ENCODE results near the gene NAA60. TPM values are rescaled to one million over a fixed set of nuclear protein-coding genes. Genes with fewer than 3 reads are reported as not detected.

The NAA60 gene
- total RNA-seq, 1 donor from 2014 or later = 10.1 TPM

DNA sequence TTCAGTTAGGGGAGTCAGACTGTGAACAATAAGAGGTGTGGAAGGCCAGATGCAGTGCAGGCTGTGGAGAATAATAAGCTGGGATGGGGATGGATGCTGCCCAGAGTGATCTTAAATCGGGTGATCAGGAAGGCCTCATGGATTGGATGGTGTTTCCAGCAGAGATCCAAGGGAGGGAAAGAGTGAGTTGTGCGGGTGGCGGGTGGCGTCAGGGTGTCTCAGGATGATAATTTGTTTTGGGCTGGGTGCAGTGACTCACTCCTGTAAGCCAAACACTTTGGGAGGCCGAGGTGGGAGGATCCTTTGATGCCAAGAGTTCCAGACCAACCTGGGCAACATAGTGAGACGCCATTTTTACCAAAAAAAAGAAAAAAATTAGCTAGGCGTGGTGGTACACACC is 65.3 kb downstream of the NAA60 start:
- DNase-seq (ENCODE audit: low read depth in 2 of 2) = no peak

DNA sequence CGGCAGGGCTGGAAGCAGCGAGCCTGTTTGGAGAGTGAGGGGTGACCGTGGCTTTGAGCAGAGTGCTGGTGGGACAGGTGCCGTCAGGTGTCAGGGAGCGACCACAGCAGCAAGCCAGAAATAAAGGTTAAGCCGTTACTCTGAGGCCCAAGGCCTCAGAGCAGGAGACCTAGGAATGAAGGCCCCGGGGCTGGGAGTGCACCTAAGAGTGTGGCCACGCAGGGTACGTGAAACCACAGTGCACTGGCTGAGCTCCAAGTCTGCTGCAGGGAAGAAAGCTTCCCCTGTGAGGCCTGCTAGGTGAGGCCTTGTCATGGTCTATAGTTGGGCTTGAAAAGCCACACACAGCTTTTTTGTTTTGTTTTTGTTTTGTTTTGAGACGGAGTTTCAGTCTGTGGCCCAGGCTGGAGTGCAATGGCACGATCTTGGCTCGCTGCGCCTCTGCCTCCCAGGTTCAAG is 66.0 kb downstream of the NAA60 start:
- DNase-seq (ENCODE audit: low read depth in 2 of 2) = no peak

- no peak for DNase-seq (ENCODE audit: low read depth in 2 of 2)
Observed at GRCh38 chr16:3510416-3510815, 66.9 kb downstream of the NAA60 start.

DNA sequence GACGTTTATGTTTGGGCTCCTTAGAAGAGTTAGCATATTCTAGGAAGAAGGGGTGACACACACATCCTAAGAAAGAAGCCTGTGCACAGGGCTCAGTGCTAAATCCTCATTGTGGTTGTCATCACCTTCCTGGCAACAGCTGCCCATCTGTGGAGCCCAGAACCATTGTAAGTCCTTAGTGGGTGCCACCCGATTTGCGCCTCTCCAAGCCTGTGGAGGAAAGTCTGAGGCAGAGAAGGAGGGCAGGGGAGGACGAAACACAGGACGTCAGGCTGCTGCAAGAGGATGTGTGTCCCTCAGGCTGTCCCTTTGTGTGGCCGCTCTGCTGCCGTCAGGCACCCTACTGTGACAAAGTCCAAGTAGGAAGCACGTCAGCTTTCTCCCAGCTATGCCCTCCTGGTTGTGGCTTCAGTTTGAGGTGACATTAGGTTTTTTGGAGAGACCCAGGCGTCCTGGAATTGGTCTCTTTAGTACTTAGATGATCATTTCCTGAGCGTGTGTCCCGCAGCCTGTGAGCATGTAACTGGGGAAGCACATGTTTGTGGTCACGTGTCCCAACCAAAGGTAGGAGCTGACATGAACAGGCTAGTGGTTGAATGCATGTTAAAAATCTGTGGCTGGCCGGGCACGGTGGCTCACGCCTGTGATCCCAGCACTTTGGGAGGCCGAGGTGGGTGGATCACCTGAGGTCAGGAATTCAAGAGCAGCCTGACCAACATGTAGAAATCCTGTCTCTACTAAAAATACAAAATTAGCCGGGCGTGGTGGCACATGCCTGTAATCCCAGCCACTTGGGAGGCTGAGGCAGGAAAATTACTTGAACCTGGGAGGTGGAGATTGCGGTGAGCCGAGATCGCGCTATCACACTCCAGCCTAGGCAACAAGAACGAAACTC is 68.1 kb downstream of the NAA60 start:
- no peak for DNase-seq (ENCODE audit: low read depth in 2 of 2)

DNA sequence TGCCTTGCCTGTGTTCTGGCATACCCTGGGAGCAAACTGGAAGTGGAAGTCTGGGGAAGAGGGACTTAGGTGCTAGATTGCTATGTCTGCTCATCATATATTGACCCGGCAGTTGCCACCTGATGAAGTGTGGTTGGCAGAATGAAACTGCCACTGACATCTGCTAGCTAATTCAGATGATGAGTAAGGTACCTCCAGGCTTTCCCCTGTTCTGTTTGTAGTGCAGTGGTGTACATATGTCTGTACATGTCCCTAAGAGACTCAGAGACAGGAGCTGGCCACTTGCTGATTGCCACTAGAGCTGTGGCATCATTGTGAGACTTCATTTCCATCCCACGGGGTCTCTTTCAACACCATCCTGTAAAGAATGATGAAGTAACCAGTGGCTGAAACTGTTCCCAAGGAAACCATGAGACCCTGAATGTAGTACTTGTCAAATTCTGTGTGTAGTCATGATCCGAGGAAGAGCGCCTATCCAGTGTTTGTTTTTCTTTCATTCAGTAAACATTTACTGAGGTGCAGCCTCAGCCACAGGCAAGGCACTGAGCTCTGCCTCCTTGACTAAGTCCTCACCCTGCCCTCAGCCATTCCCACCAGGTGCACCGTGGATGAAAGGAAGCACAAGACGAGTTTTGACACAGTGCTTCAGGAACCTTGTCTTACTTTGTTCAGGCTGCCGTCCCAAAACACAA is 70.6 kb downstream of the NAA60 start:
- no peak for DNase-seq (ENCODE audit: low read depth in 2 of 2)

DNA sequence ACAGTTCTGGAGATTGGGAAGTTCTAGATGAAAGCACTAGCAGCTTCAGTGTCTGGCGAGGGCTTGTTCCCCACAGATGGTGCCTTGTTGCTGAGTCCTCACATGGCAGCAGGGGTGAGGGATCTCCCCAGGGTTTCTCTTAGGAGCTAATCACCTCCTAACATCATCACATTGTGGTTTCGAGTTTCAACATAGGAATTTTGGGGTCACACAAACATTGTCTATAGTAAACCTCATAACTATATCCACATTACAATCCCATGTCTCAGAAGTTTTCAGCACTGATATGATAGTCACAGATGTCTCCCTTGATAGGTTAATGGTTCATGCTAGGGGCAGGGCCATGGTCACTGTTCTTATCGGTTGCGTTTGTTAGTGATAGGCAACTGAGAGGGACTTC is 71.1 kb downstream of the NAA60 start:
- DNase-seq (ENCODE audit: low read depth in 2 of 2) = no peak

DNA sequence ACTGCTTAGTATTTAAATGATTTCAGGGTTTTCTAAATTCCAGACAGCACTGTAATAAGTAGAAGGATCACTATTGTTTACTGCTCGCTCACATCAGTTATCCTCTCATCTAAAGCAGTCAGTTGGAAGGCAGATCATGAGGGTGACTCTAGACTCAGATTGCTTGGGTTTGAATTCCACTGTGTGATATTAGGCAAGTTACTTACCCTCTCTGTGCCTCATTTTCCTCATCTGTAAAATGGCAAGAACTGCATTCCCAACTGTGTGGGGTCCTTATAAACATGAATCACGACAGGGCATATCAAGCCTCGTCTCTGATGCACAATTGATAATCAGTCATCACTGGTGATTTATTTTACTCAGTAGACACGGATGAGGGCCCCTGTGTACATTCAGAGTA is 72.4 kb downstream of the NAA60 start:
- no peak for DNase-seq (ENCODE audit: low read depth in 2 of 2)

DNA sequence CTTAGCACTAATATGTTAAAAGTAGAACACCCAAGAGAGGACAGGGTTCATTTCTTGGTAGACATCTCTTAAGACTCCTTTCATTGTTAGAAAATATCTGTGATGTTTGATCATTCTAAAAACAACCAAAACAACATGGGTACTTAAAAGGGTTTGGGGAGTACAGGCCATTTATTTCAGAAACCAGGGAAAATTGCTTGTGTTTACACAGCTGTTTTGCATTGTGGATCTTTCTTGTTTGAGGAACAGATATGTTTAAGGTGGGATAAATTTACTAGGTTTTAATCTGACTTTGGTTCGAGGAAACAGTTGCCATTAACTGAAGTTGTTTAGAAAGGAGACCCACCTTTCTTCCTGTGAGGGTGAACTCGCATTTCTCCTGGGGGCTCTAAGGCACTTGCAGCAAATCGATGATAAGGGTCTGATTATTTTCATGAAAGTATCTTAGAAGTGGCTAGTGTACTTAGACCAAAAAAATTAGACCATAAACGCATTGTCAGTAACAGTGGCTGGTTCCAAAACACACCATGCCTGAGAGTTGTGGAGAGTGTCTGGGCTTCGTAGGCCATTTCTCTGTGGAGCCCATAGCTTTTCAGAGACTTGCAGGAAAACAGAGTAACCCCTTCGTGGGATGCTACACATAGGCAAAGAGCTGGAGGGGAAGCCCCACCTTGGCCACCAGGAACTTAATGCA is 75.0 kb downstream of the NAA60 start:
- DNase-seq (ENCODE audit: low read depth in 2 of 2) = no peak

GRCh38 chr16:3518986-3519348 is 75.5 kb downstream of the NAA60 start:
- no peak for DNase-seq (ENCODE audit: low read depth in 2 of 2)

DNA sequence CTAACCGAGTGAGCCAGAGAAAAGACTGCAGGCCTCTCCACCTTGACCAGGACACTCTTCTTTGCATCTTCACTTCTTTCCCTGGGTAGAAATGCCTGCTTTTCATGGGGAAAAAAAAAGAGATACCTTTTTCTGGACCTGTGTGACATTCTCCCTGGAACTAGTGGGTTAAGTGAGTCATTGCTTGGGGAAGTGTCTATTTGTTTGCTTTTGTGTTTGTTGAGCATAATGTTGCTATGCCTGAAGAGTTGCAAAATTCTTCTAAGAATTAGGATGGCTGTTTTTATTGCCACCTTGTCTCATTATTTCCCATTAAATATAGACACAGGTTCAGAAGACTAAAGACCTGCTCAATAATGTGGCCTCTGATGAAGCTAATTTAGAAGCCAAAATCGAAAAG is 76.1 kb downstream of the NAA60 start:
- DNase-seq (ENCODE audit: low read depth in 2 of 2) = no peak

DNA sequence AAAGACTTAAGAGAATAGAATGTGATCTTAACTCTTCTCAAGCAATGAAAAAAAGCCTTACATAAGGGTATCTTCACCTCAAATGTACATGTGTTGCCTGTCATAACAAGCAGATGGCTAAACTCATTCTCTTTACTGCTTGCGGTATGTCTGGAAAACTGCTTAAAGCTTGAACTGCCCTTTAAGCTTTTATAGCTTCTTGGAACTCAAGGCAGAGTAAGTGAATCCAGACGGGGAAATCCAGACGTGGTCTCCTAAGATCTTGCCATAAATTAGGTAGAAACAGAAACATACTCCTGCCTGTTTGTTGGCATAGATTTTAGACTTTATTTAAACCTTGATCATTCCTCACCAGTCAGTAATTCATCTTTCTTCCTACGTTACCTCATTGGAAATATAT is 76.9 kb downstream of the NAA60 start:
- DNase-seq (ENCODE audit: low read depth in 2 of 2) = no peak

DNA sequence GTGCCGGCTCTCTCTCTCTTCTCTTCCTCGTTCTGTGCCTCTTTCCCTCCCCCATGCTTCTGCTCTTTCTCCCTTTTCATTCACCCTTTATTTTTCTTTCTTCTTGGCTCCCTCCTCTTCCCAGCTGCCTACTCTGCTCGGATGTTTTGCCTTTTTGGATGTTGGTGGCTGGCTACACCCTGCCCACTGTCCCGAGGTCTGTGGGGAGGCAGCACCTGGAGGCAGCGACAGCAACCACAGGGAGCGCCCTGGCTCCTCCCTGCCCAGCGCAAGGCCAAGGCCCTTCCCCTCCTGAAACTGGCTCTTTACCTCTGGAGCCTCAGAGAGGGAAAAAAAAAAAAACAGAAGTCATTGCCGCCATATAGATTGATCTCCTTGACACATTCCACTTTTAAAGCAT is 77.4 kb downstream of the NAA60 start:
- DNase-seq (ENCODE audit: low read depth in 2 of 2) = no peak

DNA sequence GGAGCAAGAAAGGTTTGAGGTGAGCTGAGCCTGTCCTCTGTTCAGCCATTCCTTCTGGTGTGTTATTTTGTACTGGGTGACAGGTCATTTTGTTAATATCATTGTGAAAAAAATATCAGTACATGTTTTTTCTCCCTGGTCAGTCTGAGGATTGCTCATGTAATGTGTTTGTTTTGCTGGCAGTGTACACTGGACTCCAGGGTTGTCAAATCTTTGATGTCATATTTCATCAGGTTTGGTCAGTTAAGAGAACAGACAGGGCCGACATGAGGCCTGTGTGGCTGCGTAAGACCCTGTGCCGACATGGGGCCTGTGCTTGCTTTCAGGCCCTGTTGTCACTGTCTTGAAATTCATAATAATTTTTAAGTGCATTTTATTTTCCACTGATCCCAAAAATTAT is 79.8 kb downstream of the NAA60 start:
- DNase-seq (ENCODE audit: low read depth in 2 of 2) = no peak

DNA sequence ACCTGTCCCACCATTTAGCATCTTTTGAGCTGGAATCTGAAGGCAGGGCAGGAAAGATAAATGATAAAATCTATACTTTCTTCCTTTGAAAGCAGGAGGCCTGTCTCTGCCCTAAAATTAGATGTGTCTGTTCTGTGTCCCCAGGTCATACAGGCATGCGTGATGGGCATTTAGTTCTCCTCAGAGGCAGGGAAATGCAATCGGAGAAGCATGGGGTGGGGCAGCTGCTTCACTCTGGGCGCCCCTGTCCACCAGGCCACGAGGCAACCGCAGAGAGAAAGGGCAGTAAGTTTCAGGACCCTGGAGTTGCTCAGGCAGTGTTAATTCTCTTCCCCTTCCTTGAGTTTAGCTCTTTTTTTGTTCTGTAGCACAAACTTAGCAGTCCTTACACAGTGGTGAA is 82.5 kb downstream of the NAA60 start:
- no peak for DNase-seq (ENCODE audit: low read depth in 2 of 2)

DNA sequence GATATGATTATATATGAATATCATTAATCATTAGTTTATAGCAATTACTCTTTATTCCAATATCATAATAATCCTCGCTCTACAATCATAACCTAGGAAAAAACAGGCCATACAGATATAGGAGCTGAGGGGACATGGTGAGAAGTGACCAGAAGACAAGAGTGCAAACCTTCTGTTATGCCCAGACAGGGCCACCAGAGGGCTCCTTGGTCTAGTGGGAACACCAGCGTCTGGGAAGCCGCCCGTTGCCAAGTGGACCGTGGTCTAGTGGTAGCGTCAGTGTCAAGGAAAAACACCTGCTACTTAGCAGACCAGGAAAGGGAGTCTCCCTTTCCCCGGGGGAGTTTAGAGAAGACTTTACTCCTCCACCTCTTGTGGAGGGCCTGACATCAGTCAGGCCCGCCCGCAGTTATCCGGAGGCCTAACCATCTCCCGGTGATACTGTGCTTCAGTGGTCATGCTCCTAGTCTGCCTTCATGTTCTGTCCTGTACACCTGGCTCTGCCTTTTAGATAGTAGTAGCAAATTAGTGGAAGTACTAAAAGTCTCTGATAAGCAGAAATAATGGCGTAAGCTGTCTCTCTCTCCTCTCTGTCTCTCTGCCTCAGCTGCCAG is 83.8 kb downstream of the NAA60 start:
- DNase-seq (ENCODE audit: low read depth in 2 of 2) = peak; percentile 73 to 75

- no peak for DNase-seq (ENCODE audit: low read depth in 2 of 2)
Observed at GRCh38 chr16:3528406-3528805, 84.9 kb downstream of the NAA60 start.

- DNase-seq (ENCODE audit: low read depth in 2 of 2) = no peak
Observed at GRCh38 chr16:3529175-3529574, 85.7 kb downstream of the NAA60 start.

- DNase-seq (ENCODE audit: low read depth in 2 of 2) = no peak
Observed at GRCh38 chr16:3530371-3530914, 87.0 kb downstream of the NAA60 start.

DNA sequence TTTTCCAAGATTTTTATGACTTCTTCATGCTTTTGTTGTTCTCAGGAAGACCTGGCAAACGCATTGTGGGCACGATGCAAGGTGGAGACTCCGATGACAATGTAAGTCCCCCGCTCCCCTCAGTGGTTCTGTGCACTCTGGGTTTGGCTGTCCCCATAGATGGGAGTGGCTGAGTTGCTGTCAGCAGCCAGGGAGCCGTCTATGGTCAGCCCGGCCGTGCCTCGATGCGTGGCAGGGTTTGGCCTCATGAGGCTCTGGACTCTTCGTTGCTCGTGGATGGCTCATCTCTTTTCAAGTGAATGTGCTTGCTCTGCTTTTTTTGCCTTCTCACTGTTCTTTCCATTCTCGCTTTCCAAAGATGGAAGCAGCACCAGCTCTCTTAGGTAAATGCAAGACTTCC is 89.3 kb downstream of the NAA60 start:
- DNase-seq (ENCODE audit: low read depth in 2 of 2) = no peak

DNA sequence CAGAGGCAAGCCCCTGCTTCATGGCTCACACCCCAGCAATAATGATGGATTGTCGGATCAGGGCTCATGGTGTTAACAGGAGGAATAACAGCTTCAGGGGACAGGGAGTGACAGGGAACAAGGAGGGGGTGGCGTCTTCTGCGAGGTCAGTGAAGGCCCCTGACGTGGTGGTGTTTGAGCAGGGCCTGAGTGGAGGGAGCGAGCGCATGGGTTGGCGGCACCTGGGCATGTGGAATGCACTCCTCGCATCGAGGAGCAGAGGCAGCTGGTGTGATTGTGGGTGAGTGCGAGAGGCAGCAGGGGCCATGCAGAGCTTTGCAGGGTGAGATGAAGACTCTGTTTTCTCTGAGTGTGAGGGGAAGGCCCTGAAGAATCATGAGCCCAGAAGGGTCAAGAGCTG is 90.6 kb downstream of the NAA60 start:
- DNase-seq (ENCODE audit: low read depth in 2 of 2) = no peak

- no peak for DNase-seq (ENCODE audit: low read depth in 2 of 2)
Observed at GRCh38 chr16:3536271-3536731, 92.8 kb downstream of the NAA60 start.

Measured in lung microvascular endothelial cell (primary cell).